GM12873 (cell line): ENCODE data around the gene S100PBP.

Experiments
- CTCF ChIP-seq: IDR thresholded peaks from 2 replicates; pipeline ENCODE4 v1.5.1; 2012; ENCODE audit warnings: low read depth, mild to moderate bottlenecking, moderate library complexity, low read length, control low read depth; ENCODE audit not compliant: insufficient read depth; ENCODE audit errors: missing control alignments

S100PBP gene

GRCh38 chr1:32858136-32858535 lies 40.7 kb downstream of the S100PBP start:
- no peak for TF ChIP-seq CTCF

- TF ChIP-seq CTCF, result no peak
These were observed 41.3 kb downstream of the S100PBP start for GRCh38 chr1:32858791-32859190.

DNA sequence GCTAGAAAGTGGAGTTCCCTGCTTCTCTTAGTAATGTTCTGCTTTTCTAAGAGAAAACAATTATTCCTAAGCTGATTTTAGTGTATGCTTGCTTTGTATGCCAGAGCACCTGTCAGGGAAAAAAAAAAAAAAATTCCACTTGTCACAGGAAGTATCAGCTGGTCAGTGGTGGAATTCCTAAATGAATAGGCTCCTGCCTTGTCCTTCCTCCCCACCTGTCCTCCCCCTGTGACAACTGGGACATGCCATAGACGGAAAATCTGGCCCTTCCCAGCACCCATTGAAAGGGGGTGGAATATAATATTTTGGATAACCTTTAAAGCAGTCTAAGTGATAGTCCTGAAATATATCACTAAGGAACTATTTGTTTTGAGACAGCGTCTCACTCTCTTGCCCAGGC lies 42.5 kb downstream of the S100PBP start:
- TF ChIP-seq CTCF, result no peak

GRCh38 chr1:32860566-32860965 lies 43.1 kb downstream of the S100PBP start:
- TF ChIP-seq CTCF, result no peak

- TF ChIP-seq CTCF, result no peak
These were observed 44.6 kb downstream of the S100PBP start for GRCh38 chr1:32861904-32862695.

GRCh38 chr1:32863218-32863880 lies 45.9 kb downstream of the S100PBP start:
- no peak for TF ChIP-seq CTCF

- TF ChIP-seq CTCF, result no peak
These were observed 46.4 kb downstream of the S100PBP start for GRCh38 chr1:32863881-32864245.
